Ammon's horn (tissue), 1 donor: ENCODE measurements around the gene TRIM41.
A peak's percentile ranks its signal among the peaks of the same experiment; 100 is the strongest.
"Not testable (repeated sequence)": the region's sequence is repeated elsewhere in the genome, so short reads cannot be mapped to it uniquely, and the experiment has no call there.

Experiments used
- DNase-seq: peaks from one replicate; pipeline ENCODE4 v3.0.0-alpha.2; 2016; ENCODE audit warnings: low spot score

The TRIM41 gene

DNA sequence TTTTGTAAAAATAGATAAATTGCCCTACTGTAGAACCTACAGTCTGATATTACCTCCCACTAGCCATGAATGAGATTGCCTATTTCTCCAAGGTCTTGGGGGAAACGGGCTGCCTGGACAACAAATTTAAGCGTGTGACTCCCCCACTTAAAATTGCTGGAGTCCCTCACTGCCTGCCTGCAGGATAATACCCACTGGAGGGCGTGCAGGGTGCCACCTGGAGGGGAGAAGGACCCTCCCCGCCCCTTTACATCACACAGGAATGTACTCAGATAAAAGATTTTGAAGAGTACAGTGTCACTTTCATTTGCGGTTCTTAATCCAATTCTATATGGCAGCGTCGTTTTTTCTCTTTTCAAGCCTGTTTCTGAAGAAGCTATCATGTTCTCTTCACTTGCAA is 11.9 kb upstream of the TRIM41 start:
- no peak for DNase-seq

- no peak for DNase-seq
Observed at GRCh38 chr5:181212080-181212479, 11.0 kb upstream of the TRIM41 start.

DNA sequence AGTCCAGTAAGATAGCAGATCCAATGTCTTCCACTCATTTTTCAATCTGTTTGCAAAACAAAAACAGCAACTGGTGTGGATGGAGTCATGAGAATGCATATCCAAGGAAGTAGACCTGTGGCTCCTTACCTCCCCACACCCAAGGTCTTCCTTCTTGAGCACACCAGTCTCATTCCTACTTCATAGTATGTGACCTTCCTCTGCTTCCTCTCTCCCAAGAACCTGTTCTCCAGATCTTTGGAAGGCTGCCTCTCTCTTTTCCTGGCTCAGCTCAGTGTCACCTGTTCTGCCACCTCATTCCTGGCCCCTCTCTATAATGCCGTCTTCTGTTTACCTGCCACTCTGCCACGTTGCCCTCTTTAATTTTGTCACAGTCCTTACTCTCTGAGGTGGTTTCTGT is 10.1 kb upstream of the TRIM41 start:
- no peak for DNase-seq

- DNase-seq = not testable (repeated sequence)
Observed at GRCh38 chr5:181214249-181214648, 8.8 kb upstream of the TRIM41 start.

GRCh38 chr5:181215997-181216989 is 6.8 kb upstream of the TRIM41 start:
- no peak for DNase-seq

DNA sequence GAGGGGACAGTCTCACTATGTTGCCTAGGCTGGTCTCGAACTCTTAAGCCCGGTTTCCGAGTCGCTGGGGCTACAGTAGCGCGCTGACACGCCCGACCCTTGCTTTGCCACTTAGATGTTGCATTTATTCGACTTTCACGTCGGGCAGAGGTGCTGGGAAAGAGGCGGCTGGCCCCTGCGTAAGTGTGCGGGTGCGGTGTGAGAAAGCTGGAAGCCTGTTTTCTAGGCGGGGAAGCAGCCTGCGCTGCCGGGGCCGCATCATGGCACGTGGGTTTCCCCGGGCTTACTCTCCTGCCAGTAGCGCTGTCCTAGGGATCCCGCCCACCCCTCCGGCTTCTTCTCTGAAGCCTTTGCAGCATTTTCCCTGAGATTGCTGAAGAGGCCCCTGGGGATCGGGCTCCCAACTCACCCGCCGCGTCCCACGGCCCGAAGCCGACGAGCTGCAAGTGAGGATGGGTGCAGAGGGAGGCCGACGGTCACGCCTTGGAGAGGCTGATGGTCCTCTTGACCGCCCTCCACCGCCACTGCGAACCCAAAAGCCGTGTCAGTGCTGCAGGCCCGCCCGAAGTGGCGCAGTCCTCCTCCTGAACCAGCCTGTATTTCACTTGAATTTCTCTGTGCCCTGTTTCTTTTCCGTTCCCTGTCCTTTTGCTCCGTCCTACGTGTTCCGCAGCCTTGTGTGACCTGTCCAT is 5.8 kb upstream of the TRIM41 start:
- peak; percentile 51 for DNase-seq

- DNase-seq = no peak
Observed at GRCh38 chr5:181217803-181218062, 5.3 kb upstream of the TRIM41 start.

DNA sequence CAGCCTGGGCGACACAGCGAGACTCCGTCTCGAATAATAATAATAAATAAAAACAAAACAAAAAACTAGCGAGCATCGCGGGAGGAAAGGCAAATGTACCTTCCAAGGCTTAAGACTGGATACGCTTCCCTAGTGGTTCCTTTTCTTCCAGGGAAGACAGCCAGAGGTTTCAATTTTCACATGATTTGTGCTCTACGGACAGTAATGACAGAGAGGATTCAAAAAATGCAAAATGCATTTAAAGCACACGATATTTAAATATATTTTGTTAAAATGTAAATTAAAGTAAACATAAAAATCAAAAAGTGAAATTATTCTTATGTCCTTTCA is 4.3 kb upstream of the TRIM41 start:
- DNase-seq = no peak

DNA sequence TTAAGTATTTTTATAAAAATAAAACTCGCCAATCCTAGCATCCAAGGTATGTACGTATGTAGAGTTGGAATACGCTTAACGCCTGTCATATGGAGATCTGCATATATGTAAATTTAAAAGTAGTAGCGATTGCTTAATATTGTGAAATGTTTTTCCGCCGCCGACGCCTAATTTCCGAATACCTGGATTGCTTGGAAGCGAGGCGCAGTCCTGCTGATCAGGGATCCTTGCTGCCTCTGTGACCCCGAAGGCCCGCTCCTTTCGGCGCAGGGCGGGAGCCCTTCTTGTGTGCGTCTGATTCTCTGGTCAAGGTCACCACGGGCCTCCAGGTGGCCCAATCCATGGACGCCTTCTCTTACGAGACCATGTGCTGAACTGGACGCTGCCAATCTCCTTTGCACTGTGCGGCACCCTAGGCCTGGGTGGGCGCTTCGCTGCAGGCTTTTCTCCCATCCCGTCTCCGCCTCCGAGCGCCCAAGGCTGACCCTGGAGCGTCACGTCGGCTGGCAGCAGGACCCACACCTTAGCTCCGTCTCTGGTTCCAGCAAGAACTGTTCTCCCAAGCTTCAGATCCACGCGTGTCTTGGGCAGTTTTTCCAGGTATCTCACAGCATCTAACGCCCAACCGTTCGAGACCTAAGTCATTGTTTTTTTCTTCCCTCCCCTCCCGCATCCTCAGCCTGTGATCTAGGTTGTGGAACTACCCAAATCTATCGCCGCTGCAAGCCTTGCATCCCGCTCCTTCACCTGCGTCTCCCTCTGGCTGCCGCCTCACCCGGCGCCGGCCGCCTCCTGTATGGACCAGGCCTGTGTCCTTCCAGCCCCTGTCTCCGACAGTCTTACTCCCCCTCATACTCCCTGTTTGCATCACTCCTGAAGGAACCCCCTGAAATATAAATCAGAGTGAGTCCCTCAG is 3.6 kb upstream of the TRIM41 start:
- no peak for DNase-seq

GRCh38 chr5:181220178-181220515 is 2.9 kb upstream of the TRIM41 start:
- DNase-seq = no peak

- DNase-seq = no peak
Observed at GRCh38 chr5:181221105-181221791, 1.8 kb upstream of the TRIM41 start.

DNA sequence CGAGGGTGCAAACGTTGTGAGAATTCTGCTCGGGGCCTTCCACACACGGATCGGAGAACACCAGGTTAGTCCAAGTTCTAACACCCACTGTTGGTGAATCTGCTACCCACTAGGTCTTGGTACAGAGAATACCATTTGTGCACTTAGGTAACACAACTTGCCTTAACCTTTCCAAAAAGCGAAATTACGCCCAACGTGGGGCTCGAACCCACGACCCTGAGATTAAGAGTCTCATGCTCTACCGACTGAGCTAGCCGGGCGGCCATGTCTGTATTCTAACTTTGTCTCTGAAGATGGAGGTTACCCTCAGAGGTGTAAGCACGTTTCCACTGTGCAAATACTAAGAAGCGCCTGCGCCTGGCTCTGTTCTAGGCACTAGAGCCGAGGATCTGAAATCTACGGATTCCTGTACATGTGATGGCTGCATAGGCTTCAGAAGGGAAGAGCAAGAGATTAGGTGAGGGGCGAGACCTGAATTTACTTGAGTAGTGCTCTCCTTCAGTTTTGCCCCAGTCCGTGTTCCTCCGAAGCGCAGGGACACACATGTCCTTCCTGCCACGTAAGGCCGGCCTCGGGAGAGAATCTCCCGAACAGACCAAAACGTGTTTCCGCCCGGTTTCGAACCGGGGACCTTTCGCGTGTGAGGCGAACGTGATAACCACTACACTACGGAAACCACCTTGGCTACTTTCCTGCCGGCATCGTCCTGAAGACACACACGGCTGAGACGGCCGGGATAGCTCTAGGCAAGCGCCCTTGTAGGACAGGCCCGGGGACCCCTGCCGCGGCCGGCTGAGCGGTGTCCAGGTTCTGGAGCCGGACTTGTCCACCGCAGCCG is 1.1 kb upstream of the TRIM41 start:
- DNase-seq = peak; percentile 91

GRCh38 chr5:181222630-181223057 is 437 bp upstream of the TRIM41 start:
- no peak for DNase-seq

DNA sequence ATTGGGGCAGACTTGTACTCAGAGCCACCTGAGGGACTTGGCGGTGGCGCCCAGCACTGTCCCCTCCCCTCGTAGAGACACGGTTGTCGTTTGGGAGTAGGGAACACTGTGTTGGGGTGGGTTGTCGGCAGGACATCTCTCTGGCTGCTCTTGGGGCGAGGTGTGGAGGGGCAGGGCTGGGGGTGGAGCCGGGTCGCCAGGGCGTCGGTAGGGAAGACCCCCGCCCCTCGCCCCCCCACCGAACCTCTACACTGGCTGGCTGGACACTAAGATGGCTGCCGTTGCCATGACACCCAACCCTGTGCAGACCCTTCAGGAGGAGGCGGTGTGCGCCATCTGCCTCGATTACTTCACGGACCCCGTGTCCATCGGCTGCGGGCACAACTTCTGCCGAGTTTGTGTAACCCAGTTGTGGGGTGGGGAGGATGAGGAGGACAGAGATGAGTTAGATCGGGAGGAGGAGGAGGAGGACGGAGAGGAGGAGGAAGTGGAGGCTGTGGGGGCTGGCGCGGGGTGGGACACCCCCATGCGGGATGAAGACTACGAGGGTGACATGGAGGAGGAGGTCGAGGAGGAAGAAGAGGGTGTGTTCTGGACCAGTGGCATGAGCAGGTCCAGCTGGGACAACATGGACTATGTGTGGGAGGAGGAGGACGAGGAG is 778 bp downstream of the TRIM41 start:
- DNase-seq = no peak

- no peak for DNase-seq
Observed at GRCh38 chr5:181224390-181225229, 1.5 kb downstream of the TRIM41 start.

DNA sequence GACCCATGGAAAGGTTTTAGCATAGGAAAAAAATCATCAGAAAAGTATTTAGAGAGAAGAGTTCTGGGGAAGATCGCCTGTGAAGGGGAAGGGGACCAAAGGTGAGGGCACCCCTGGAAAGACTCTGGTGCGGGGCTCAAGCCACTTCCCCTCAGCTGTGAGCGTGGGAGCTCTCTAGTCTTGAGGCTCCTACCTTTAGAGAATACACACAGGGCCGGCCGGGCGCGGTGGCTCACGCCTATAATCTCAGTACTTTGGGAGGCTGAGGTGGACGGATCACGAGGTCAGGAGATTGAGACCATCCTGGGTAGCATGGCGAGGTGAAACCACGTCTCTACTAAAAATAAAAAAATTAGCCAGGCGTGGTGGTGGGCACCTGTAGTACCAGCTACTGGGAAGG is 6.9 kb downstream of the TRIM41 start:
- no peak for DNase-seq

GRCh38 chr5:181230551-181230950 is 7.5 kb downstream of the TRIM41 start:
- DNase-seq = no peak

- no peak for DNase-seq
Observed at GRCh38 chr5:181231432-181231831, 8.4 kb downstream of the TRIM41 start.

- no peak for DNase-seq
Observed at GRCh38 chr5:181232593-181232992, 9.5 kb downstream of the TRIM41 start.
